SK-MEL-5 (cell line): ENCODE measurements around the gene PRRX1. TPM values are rescaled to one million over a fixed set of nuclear protein-coding genes. Genes with fewer than 3 reads are reported as not detected.
A peak's percentile ranks its signal among the peaks of the same experiment; 100 is the strongest.

ENCODE experiments used
- DNase-seq: peaks from one replicate; pipeline ENCODE4 v3.0.0-alpha.2; 2016; ENCODE audit warnings: low read depth, low spot score
- in situ Hi-C: cut with HindIII; loops from 2 replicates; pipeline ENCODE4 v1.10.0; 2016; ENCODE audit warnings: low sequenced_read_pairs, high pct_unique_total_duplicates, low pct_unique_long_range_greater_than_20kb
- total RNA-seq: library from RNA; depleted of rRNA; stranded (reverse); fragments of >200 nt; shearing (Covaris generic); gene quantifications from 2 replicates; pipeline ENCODE4 v1.2.3, GENCODE V29; 2014

The PRRX1 gene
- total RNA-seq, 1 experiment from 2014 or later: 0.05 TPM

DNA sequence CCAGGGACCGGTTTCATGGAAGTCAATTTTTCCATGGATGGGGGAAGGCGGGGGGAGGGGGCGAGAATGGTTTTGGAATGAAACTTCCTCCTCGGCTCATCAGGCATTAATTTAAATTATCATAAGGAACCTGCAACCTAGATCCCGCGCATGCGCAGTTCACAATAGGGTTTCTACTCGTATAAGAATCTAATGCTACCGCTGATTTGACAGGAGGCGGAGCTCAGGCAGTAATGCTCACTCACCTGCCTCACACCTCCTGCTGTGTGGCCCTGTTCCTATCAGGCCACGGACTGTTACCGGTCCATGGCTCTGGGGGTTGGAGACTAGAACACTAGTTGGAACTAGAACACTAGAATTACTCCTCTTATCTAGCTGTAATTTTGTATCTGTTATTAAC, 38.0 kb downstream of the PRRX1 start:
- DNase-seq: no peak
- in situ Hi-C loops: no loop called here

DNA sequence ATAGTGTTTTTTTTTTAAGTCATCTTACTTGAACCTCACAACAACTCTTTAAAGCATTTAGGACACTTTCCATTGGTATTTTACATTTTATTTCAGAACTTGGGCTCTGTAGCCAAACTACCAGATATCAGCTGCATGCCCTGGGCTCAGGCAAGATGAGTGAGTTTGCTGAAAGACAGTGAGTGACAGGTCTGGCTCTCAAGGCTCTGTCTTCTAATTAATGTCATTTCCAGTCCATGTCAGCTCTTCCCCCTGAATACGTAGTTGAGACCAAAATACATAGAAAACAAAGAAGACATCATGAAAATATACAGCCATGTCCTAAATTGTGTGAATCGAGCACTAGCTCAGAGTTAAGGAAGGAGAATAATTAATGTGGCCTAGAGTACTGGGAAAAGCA, 39.7 kb downstream of the PRRX1 start:
- DNase-seq: no peak
- in situ Hi-C loops: no loop called here

DNA sequence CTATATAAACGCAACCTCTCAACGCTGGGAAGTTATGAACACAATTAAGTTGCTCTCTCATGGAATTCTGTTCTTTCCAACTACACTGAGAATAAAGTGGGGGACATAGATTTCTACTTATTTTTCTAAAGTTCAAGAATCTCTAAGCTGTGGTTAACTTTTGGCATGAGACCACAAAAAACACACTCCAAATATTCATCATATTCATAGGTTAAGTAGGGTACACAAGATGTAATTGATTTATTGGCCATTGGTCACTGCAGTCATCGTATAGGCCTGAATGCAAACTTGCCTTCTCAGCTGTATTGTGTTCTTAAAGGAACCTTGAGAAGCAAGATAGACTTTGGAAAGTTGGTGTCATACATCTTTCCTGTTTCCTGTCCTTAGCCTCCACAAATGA, 40.3 kb downstream of the PRRX1 start:
- DNase-seq: no peak
- in situ Hi-C loops: no loop called here

DNA sequence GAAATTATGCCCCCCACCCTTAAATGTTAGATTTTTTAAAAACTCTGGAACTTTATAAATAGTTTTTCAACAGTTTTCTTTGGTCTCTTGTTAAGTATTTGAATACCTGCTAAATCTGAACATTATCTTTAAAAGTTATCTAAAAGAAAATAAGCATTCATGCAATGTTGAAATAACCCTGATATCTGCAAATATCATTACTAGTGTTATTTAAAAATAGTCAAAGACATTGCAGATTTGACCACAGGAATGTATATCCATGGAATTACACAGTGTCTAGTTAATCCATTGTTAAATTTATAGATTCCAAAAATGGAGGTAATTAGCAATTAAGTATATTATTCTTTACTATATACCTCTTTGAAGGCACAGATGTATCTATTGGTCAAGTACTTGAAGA, 42.0 kb downstream of the PRRX1 start:
- in situ Hi-C loops: no loop called here

DNA sequence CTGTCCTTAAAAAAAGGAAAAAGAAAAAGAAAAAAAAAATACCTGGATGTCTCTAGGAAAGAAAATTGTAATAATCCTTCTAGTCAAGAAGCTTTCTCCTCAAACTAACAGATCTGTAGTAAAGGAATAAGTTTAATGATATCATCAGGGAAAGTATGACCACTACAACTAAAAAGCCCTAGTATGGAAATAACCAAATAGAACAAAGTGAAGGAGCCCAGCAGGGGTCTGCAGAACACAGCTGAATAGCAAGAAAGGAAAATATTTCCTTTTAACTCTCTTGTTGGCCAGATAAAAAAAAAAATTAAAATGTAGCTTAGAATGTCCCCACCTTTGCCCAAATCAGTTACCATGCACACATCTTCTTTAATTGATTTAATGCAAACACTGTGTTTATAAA, 43.2 kb downstream of the PRRX1 start:
- in situ Hi-C loops: no loop called here
- DNase-seq: no peak

More for the DNA sequence above, 42.0 kb downstream of the PRRX1 start:
- no peak for DNase-seq

DNA sequence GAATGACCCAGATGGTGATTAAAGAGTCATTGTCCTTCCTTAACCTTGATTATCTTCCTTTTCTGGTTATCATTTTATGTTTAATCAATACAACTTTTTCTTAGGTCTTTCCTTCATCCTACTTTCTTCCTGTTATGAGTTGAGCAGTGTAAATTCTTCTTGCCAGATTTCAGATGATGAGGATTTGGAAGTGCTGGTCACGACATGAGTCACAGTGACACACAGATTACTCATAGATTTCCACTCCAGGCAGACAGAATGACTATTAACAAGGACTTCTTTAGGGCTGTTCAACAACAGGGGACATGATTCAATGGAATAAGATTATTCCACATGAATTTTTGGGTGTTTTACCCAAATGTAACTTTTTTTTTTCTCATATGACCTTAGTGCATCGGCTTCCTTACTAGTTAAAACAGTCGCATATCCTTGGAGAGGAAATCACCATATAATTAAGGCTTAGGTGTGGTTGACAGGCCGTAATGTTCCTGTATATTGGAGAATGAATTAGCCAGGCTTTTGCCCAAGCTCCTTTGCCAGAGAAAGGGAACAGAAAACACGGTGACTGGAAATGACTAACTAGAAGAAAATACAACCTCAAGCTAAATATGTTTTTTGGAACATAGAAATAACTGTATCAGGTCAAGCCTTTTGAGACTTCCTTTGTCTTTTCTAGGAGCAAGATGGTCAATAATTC, 44.2 kb downstream of the PRRX1 start:
- DNase-seq: peak; percentile 32
- in situ Hi-C loops: no loop called here

DNA sequence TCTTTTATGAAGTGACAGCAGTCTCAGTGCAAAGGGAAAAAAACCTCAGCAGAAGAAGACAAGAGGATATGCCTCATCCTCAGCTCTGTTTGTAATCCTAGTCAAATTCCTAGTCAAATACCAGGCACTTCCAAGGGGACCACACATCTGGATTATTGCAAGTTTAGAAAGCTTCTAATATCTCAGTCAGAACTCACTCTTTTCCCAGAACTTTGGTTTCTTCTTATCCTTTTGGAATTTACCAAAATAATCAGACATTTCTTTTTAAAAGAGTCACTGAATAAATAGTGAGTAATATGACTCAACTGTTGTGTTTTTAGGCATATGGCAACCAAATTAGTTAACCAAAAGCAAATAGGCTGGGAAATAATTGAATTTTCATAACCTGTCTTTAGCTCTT, 47.8 kb downstream of the PRRX1 start:
- in situ Hi-C loops: no loop called here
- DNase-seq: no peak

DNA sequence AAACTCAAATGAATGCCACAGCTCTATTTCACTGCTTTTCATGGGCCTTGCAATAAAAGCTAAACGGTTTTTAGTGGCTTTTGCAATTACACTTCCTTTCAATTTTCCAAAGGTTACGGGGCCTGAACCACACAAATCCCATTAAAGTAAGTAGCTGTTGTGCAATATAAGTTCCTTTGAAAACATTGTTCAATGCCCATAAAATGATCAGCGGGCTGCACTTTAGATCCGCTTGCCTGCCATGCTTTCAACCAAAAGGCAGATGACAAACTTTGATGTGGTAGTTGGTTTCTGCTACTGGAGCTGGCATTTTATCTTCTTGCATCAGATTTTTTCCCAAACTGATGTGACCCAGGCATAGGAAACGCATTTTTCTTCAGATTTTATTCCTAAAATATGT, 50.2 kb downstream of the PRRX1 start:
- in situ Hi-C loops: no loop called here
- no peak for DNase-seq

DNA sequence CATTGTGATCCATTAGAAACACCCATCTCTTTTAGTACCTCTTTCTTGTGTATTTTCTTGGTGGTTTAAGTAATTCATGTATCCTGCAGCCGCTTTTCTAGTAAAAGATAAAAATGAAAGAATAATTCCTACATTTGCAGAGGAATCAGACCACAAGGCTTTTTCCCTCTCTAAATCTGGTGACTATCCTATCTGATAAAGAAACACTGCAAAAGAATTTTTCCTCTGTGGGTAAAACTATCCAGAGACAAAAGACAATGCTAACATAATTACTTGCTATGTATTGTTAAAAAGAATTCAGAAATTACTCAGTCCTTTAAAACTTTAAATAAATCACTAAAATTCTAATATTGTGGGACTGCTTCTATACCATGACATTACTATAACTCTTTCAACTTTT, 51.0 kb downstream of the PRRX1 start:
- in situ Hi-C loops: no loop called here
- no peak for DNase-seq

DNA sequence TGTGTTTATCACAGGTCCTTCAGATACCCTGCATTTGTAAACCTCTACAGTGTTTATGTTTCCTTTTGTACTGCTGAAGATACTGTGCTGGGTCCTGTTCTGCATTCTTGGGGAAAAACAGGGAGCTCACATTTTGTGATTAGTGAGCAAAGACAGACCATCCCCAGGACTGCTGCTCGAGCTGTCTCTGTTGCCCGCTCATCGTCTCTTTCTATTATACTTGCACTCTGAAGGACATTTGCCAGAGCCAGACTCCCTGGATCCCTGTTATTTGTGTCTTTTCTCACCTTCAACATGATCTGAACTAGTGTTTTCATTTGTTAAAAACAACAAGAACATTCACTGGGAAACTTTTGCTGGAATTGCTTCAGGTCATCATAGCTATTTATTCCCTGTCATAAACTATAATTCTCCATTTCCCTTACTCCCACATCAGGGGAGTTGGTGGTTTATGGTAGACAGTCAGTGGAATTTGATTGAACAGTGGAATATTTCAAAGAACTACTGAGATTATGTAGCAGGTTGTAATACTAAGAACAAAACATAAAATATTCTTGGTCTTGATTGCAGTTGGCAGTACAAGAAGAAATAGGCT, 53.0 kb downstream of the PRRX1 start:
- no peak for DNase-seq
- in situ Hi-C loops: no loop called here

DNA sequence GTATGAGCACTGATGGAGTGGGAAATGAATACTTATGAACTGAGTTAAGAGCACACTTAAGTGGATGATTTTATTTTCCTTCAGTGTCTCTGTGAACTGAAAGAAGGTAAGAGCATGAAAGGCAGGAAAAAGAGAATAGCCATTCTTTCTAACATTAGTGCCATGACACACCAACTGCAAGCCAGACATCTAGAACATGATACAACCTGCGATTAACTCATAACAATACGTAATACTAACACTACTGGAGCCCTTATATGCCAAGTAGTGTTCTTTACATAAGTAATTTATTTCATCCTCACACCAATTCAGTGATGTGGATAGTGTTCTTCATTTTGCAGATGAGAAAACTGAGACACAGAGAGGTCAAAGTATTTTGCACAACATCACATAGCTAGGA, 56.7 kb downstream of the PRRX1 start:
- no peak for DNase-seq
- in situ Hi-C loops: no loop called here

DNA sequence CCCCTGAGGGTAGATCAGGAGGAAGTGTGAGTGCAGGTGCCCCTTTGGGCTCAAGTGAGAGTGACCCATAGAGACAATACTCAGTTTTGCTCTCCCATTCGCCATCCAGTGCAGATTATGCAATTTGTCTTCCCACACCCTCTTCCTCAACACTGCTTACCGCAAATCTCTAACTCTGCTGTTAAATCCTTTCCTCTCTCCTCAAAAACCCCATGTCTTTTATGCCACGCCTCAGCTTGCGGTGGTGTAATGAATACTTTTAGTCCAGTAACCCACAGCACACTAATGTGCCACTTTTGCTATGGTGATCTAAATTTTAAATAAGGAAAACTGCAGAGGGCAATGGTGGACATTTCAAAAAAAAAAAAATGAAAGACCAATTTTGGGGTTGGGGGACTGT, 57.7 kb downstream of the PRRX1 start:
- in situ Hi-C loops: no loop called here
- no peak for DNase-seq

DNA sequence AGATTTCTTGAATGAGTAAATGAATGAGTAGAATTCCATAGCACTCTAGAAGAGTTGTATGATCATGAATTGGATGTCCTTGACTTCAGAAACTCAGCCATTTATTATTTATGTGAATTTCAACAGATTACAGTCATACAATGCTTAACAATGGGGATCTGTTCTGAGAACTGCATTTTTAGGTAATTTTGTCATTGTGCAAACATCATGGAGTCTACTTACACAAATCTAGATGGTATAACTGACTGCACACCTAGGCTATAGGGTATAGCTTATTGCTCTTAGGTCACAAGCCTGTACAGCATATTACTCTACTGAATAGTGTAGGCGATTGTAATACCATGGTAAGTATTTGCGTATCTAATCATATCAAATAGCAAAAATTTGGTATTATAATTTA, 59.6 kb downstream of the PRRX1 start:
- no peak for DNase-seq
- in situ Hi-C loops: no loop called here

DNA sequence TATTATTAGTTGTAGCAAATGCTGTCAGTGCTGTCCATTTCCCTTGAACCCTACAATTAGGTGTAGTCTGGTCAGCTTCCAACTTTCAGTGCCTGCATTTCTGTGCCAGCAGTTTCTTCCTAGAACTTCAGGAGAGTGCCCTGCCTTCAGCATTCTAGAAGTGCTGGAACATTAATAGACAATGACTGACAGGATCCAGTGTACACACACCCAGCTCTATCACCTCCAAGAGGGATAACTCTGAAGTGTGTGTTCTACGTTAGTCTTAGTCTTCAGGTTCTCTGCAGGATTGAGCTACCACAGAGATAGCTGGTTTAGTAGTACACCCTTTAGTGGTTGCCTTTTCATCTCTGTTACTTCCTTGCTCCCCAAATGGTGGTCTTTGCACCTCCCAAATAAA, 61.4 kb downstream of the PRRX1 start:
- no peak for DNase-seq
- in situ Hi-C loops: no loop called here

DNA sequence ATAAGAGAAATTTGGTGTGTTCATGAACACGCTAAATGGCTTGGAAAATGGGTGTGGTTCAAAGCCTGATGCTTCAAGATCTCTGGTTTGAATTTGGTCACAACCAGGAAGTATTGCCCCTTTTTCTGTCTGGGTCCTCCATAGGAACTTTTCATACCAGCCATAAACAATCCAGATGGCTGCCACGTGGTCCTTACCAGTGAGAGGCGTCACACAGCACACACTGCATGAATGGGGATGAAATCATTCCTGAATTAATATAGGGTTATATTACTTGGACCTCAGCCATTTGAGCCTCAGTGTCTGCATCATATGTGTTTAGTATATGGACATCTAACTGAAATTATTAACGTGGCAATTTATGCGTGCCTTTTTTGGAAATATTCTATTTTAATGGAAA, 64.0 kb downstream of the PRRX1 start:
- DNase-seq: no peak
- in situ Hi-C loops: no loop called here

DNA sequence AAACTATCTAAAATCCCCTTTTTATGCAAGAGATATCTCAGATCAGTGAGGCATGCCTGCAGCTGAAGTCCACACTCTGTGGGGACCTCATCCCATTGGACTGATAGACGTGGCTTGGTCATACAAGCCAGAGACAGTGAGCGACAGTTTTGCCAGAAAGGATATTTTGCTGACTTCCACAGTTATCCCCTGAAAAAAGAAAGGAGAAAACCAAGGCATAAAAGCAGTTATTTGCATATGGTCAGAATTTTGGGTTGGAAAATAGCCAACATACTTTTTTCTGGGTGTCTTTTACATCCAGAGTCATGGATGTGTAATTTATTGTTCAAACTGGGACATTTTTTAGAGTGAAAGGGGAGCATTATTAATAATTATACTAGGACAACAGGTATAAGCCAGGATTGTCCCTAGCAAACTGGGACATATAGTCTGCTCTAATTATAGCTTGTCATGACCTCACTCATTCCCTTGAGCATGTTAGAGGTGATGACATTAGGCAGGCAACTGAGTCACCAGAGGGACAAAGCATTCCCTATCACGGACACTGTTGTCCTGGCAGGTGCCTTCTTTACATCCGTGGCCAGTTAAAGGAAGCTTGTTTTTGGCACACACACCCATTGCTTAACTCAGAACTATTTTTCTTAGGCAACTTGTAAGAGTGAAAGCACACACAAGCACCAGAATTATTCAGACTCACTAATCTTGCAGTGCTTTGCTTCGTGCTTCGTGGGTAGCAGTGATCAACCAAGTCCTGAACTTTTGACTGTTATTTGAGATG, 65.5 kb downstream of the PRRX1 start:
- DNase-seq: no peak

DNA sequence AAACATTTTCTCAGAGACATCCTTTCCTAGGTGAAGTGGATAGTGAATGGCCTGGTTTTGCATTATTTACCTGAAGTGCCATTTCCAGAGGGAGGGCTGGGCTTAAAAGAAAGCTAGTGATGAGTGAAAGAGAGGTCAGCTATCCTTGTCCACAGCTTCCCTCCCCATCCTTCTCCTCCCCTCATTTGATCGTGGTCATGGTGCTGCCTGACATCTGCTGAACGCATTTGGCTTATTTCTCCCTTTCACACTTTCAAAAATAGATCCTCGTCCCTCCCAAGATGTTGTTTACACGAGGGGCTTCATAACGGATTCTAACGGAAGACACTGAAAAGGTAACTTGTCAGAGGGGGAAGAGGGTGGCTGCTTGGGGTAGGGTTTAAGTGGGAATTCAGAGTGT, 66.1 kb downstream of the PRRX1 start:
- no peak for DNase-seq
- in situ Hi-C loops: no loop called here

More for the DNA sequence above, 65.5 kb downstream of the PRRX1 start:
- in situ Hi-C loops: no loop called here

DNA sequence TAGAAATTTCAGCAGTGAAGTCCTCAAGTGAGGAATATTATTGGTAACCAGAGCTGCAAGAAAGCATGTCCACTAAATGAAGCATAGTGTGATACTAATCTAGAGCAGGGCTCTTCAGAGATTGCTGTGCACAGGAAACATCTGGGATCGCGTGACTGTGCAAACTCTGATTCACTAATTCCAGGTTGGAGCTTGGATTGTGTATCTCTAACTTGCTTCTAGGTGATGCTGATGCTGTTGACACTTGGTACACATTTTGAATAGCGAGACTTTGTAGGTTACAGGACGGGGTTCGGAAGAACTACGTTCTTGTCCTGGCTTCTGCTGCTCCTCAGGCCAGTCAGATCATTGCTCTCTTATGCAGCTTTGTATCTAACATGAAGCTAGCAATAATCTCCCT, 66.5 kb downstream of the PRRX1 start:
- in situ Hi-C loops: no loop called here
- no peak for DNase-seq
